Measurements from ENCODE around the gene C8G. TPM values are rescaled to one million over a fixed set of nuclear protein-coding genes. Genes with fewer than 3 reads are reported as not detected.

Gene C8G
- total RNA-seq, 1 donor from 2014 or later: 1.6 TPM

- peaks cover 3% of the 10 kb centered on the region for H3K9me3 Mint-ChIP-seq (ENCODE audit: unreplicated experiment)
- FAIRE-seq: no peak
- H3K27ac ChIP-seq (ENCODE audit: low read depth, low read length): no peak overlapping the region
- H3K4me1 Mint-ChIP-seq (ENCODE audit: low read depth, unreplicated experiment): peaks cover 5% of the 10 kb centered on the region
- H3K9ac ChIP-seq (ENCODE audit: low read length): no peak overlapping the region
- H3K36me3 Mint-ChIP-seq (ENCODE audit: low read depth, unreplicated experiment): no peaks in the 10 kb centered on the region
- H3K27ac Mint-ChIP-seq (ENCODE audit: unreplicated experiment): no peak overlapping the region
- no peaks in the 10 kb centered on the region for H3K9me3 ChIP-seq (ENCODE audit: insufficient read depth, low read depth, low read length)
- H4K20me1 ChIP-seq (ENCODE audit: insufficient read depth, low read length): no peaks in the 10 kb centered on the region
- peaks cover 12% of the 10 kb centered on the region for H3K27me3 Mint-ChIP-seq (ENCODE audit: low read depth, unreplicated experiment)
- TF ChIP-seq CTCF (IDR thresholded peaks at IDR 0.05; ENCODE audit: insufficient read depth, low read depth, low read length): no peak
- no peak for TF ChIP-seq EZH2 (IDR thresholded peaks at IDR 0.05; ENCODE audit: insufficient read depth, low read length)
- no peaks in the 10 kb centered on the region for H3K79me2 ChIP-seq (ENCODE audit: insufficient read depth, low read length)
- no peak overlapping the region for H3K4me3 Mint-ChIP-seq (ENCODE audit: unreplicated experiment)
- no peaks in the 10 kb centered on the region for H3K36me3 ChIP-seq (ENCODE audit: insufficient read depth, low read length)
- no peak overlapping the region for H3K4me2 ChIP-seq (ENCODE audit: low read length)
- no peaks in the 10 kb centered on the region for H3K4me1 ChIP-seq (ENCODE audit: insufficient read depth, low read length)
- H2AFZ ChIP-seq (ENCODE audit: low read depth, low read length): no peak overlapping the region
- H3K4me3 ChIP-seq (ENCODE audit: insufficient read depth, low read depth, low read length): no peak overlapping the region
- DNase-seq (ENCODE audit: low read depth): no peak
- H3K27me3 ChIP-seq (ENCODE audit: insufficient read depth, low read length): no peaks in the 10 kb centered on the region
Measured at GRCh38 chr9:136957461-136957860, 12.4 kb downstream of the C8G start.

- no peak overlapping the region for H2AFZ ChIP-seq (ENCODE audit: low read depth, low read length)
- H3K9me3 ChIP-seq (ENCODE audit: insufficient read depth, low read depth, low read length): no peaks in the 10 kb centered on the region
- DNase-seq (ENCODE audit: low read depth): no peak
- Mint-ChIP-seq H3K27me3 (ENCODE audit: low read depth, unreplicated experiment) (peaks cover 12% of the 10 kb centered on the region), H3K27ac (ENCODE audit: unreplicated experiment) (no peak overlapping the region), H3K9me3 (ENCODE audit: unreplicated experiment) (peaks cover 3% of the 10 kb centered on the region), H3K4me3 (ENCODE audit: unreplicated experiment) (no peak overlapping the region), H3K36me3 (ENCODE audit: low read depth, unreplicated experiment) (no peaks in the 10 kb centered on the region), H3K4me1 (ENCODE audit: low read depth, unreplicated experiment) (peaks cover 5% of the 10 kb centered on the region)
- H3K4me1 ChIP-seq (ENCODE audit: insufficient read depth, low read length): no peaks in the 10 kb centered on the region
- no peak for TF ChIP-seq EZH2 (IDR thresholded peaks at IDR 0.05; ENCODE audit: insufficient read depth, low read length)
- TF ChIP-seq CTCF (IDR thresholded peaks at IDR 0.05; ENCODE audit: insufficient read depth, low read depth, low read length): no peak
- H3K27me3 ChIP-seq (ENCODE audit: insufficient read depth, low read length): no peaks in the 10 kb centered on the region
- H3K4me3 ChIP-seq (ENCODE audit: insufficient read depth, low read depth, low read length): no peak overlapping the region
- H3K79me2 ChIP-seq (ENCODE audit: insufficient read depth, low read length): no peaks in the 10 kb centered on the region
- H3K9ac ChIP-seq (ENCODE audit: low read length): no peak overlapping the region
- H3K27ac ChIP-seq (ENCODE audit: low read depth, low read length): no peak overlapping the region
- H3K4me2 ChIP-seq (ENCODE audit: low read length): no peak overlapping the region
- no peaks in the 10 kb centered on the region for H3K36me3 ChIP-seq (ENCODE audit: insufficient read depth, low read length)
- H4K20me1 ChIP-seq (ENCODE audit: insufficient read depth, low read length): no peaks in the 10 kb centered on the region
- FAIRE-seq: no peak
Measured at GRCh38 chr9:136957901-136958300, 12.9 kb downstream of the C8G start.

GRCh38 chr9:136958473-136958872, 13.4 kb downstream of the C8G start:
- Mint-ChIP-seq H3K4me1 (ENCODE audit: low read depth, unreplicated experiment) (peaks cover 5% of the 10 kb centered on the region), H3K27me3 (ENCODE audit: low read depth, unreplicated experiment) (peaks cover 14% of the 10 kb centered on the region), H3K36me3 (ENCODE audit: low read depth, unreplicated experiment) (no peaks in the 10 kb centered on the region), H3K9me3 (ENCODE audit: unreplicated experiment) (peaks cover 3% of the 10 kb centered on the region), H3K27ac (ENCODE audit: unreplicated experiment) (no peak overlapping the region), H3K4me3 (ENCODE audit: unreplicated experiment) (no peak overlapping the region)
- Histone ChIP-seq H3K4me1 (ENCODE audit: insufficient read depth, low read length) (no peaks in the 10 kb centered on the region), H3K79me2 (ENCODE audit: insufficient read depth, low read length) (no peaks in the 10 kb centered on the region), H3K27ac (ENCODE audit: low read depth, low read length) (no peak overlapping the region), H3K36me3 (ENCODE audit: insufficient read depth, low read length) (no peaks in the 10 kb centered on the region), H3K4me3 (ENCODE audit: insufficient read depth, low read depth, low read length) (no peak overlapping the region), H3K27me3 (ENCODE audit: insufficient read depth, low read length) (no peaks in the 10 kb centered on the region), H3K9ac (ENCODE audit: low read length) (no peak overlapping the region), H3K4me2 (ENCODE audit: low read length) (no peak overlapping the region), H2AFZ (ENCODE audit: low read depth, low read length) (no peak overlapping the region), H3K9me3 (ENCODE audit: insufficient read depth, low read depth, low read length) (no peaks in the 10 kb centered on the region), H4K20me1 (ENCODE audit: insufficient read depth, low read length) (no peaks in the 10 kb centered on the region)
- no peak for FAIRE-seq
- DNase-seq (ENCODE audit: low read depth): no peak
- no peak for TF ChIP-seq CTCF (IDR thresholded peaks at IDR 0.05; ENCODE audit: insufficient read depth, low read depth, low read length)
- no peak for TF ChIP-seq EZH2 (IDR thresholded peaks at IDR 0.05; ENCODE audit: insufficient read depth, low read length)
